ENCODE measurements around the gene TRIM72.
"Not testable (repeated sequence)": the region's sequence is repeated elsewhere in the genome, so short reads cannot be mapped to it uniquely, and the experiment has no call there.

The TRIM72 gene

GRCh38 chr16:31242206-31242605, 28.3 kb downstream of the TRIM72 start:
- H3K27ac ChIP-seq (ENCODE audit: low read depth, low read length), result no peak overlapping the region
- TF ChIP-seq CTCF (IDR thresholded peaks at IDR 0.05; ENCODE audit: insufficient read depth, low read length, poor library complexity, severe bottlenecking), result no peak

GRCh38 chr16:31243734-31244670, 30.1 kb downstream of the TRIM72 start:
- H2AFZ ChIP-seq (ENCODE audit: low read depth, low read length, severe bottlenecking), result no peak overlapping the region
- TF ChIP-seq EZH2phosphoT487 (conservative IDR thresholded peaks at IDR 0.05; ENCODE audit: low read length) (no peak), CTCF (IDR thresholded peaks at IDR 0.05; ENCODE audit: insufficient read depth, low read length, poor library complexity, severe bottlenecking) (no peak)
- no peaks in the 10 kb centered on the region for H3K27me3 ChIP-seq (ENCODE audit: low read length)

More at GRCh38 chr16:31242206-31242605, 28.3 kb downstream of the TRIM72 start:
- Histone ChIP-seq H3K27me3 (ENCODE audit: low read length) (no peaks in the 10 kb centered on the region), H3K9ac (ENCODE audit: low read length) (no peak overlapping the region), H3K4me2 (ENCODE audit: low read depth, low read length, poor library complexity, severe bottlenecking) (no peak overlapping the region), H4K20me1 (ENCODE audit: low read depth, low read length) (no peaks in the 10 kb centered on the region), H2AFZ (ENCODE audit: low read depth, low read length, severe bottlenecking) (no peak overlapping the region), H3F3A (ENCODE audit: insufficient read depth) (no peaks in the 10 kb centered on the region), H3K79me2 (ENCODE audit: insufficient read depth, low read length) (no peaks in the 10 kb centered on the region), H3K9me2 (replicated peaks; ENCODE audit: insufficient read depth, low read length) (no peaks in the 10 kb centered on the region), H3K4me3 (ENCODE audit: insufficient read depth, low read length, poor library complexity, severe bottlenecking) (no peak overlapping the region), H3K36me3 (ENCODE audit: low read length) (no peaks in the 10 kb centered on the region), H3K9me3 (ENCODE audit: insufficient read depth, low read length) (no peaks in the 10 kb centered on the region)

GRCh38 chr16:31245598-31245997, 31.7 kb downstream of the TRIM72 start:
- not testable (repeated sequence) for H3K4me2 ChIP-seq (ENCODE audit: low read depth, low read length, poor library complexity, severe bottlenecking); H2AFZ ChIP-seq (ENCODE audit: low read depth, low read length, severe bottlenecking); H3K9me3 ChIP-seq (ENCODE audit: insufficient read depth, low read length); H3K27ac ChIP-seq (ENCODE audit: low read depth, low read length); H3K9ac ChIP-seq (ENCODE audit: low read length); H4K20me1 ChIP-seq (ENCODE audit: low read depth, low read length); H3K79me2 ChIP-seq (ENCODE audit: insufficient read depth, low read length); H3K4me3 ChIP-seq (ENCODE audit: insufficient read depth, low read length, poor library complexity, severe bottlenecking); H3K36me3 ChIP-seq (ENCODE audit: low read length); H3F3A ChIP-seq (ENCODE audit: insufficient read depth); H3K9me2 ChIP-seq (replicated peaks; ENCODE audit: insufficient read depth, low read length); H3K27me3 ChIP-seq (ENCODE audit: low read length)

More at GRCh38 chr16:31243734-31244670, 30.1 kb downstream of the TRIM72 start:
- H3K4me2 ChIP-seq (ENCODE audit: low read depth, low read length, poor library complexity, severe bottlenecking), result no peak overlapping the region
- no peaks in the 10 kb centered on the region for H3K9me3 ChIP-seq (ENCODE audit: insufficient read depth, low read length)
- H3K9ac ChIP-seq (ENCODE audit: low read length), result no peak overlapping the region
- no peaks in the 10 kb centered on the region for H3K36me3 ChIP-seq (ENCODE audit: low read length)
- H3K9me2 ChIP-seq (replicated peaks; ENCODE audit: insufficient read depth, low read length), result no peaks in the 10 kb centered on the region
- no peaks in the 10 kb centered on the region for H3F3A ChIP-seq (ENCODE audit: insufficient read depth)
- H3K4me3 ChIP-seq (ENCODE audit: insufficient read depth, low read length, poor library complexity, severe bottlenecking), result no peak overlapping the region
- H3K27ac ChIP-seq (ENCODE audit: low read depth, low read length), result no peak overlapping the region
- no peaks in the 10 kb centered on the region for H4K20me1 ChIP-seq (ENCODE audit: low read depth, low read length)
- no peaks in the 10 kb centered on the region for H3K79me2 ChIP-seq (ENCODE audit: insufficient read depth, low read length)

GRCh38 chr16:31246296-31246695, 32.4 kb downstream of the TRIM72 start:
- no peak overlapping the region for H3K4me2 ChIP-seq (ENCODE audit: low read depth, low read length, poor library complexity, severe bottlenecking)
- H3K79me2 ChIP-seq (ENCODE audit: insufficient read depth, low read length), result no peaks in the 10 kb centered on the region
- H3K36me3 ChIP-seq (ENCODE audit: low read length), result no peaks in the 10 kb centered on the region
- H3K4me3 ChIP-seq (ENCODE audit: insufficient read depth, low read length, poor library complexity, severe bottlenecking), result no peak overlapping the region
- no peaks in the 10 kb centered on the region for H3F3A ChIP-seq (ENCODE audit: insufficient read depth)
- H3K9ac ChIP-seq (ENCODE audit: low read length), result no peak overlapping the region
- H4K20me1 ChIP-seq (ENCODE audit: low read depth, low read length), result no peaks in the 10 kb centered on the region
- H2AFZ ChIP-seq (ENCODE audit: low read depth, low read length, severe bottlenecking), result no peak overlapping the region
- TF ChIP-seq EZH2phosphoT487 (conservative IDR thresholded peaks at IDR 0.05; ENCODE audit: low read length) (no peak), CTCF (IDR thresholded peaks at IDR 0.05; ENCODE audit: insufficient read depth, low read length, poor library complexity, severe bottlenecking) (no peak)
- no peak overlapping the region for H3K27ac ChIP-seq (ENCODE audit: low read depth, low read length)
- no peaks in the 10 kb centered on the region for H3K27me3 ChIP-seq (ENCODE audit: low read length)
- no peaks in the 10 kb centered on the region for H3K9me2 ChIP-seq (replicated peaks; ENCODE audit: insufficient read depth, low read length)
- no peaks in the 10 kb centered on the region for H3K9me3 ChIP-seq (ENCODE audit: insufficient read depth, low read length)

All from SU-DHL-6 (cell line).